RWPE2 (cell line): ENCODE data around the gene PKP2.

Source experiments
- ATAC-seq: fragments of 200-7000 bp; cut with Tn5 transposase; 3 replicates; pipeline ENCODE4 v1.9.1; 2021; ENCODE audit warnings: low read depth
- DNase-seq: peaks from one replicate; pipeline ENCODE4 v3.0.0-alpha.2; 2020; ENCODE audit warnings: low spot score
- H3K27ac ChIP-seq: fragments of 450-650 bp; 2 replicates; pipeline ENCODE4 v1.5.1; 2017; ENCODE audit warnings: mild to moderate bottlenecking; ENCODE audit not compliant: poor library complexity, severe bottlenecking
- H3K27me3 ChIP-seq: fragments of 250-450 bp; sonication (Bioruptor Pico); 2 replicates; pipeline ENCODE4 v1.5.1; 2021; ENCODE audit warnings: mild to moderate bottlenecking, moderate library complexity; ENCODE audit not compliant: insufficient read depth, poor library complexity, severe bottlenecking
- H3K36me3 ChIP-seq: fragments of 250-450 bp; sonication (Bioruptor Pico); 2 replicates; pipeline ENCODE4 v1.5.1; 2020; ENCODE audit warnings: low read depth, mild to moderate bottlenecking, moderate library complexity
- H3K4me1 ChIP-seq: fragments of 250-450 bp; sonication (Bioruptor Pico); 2 replicates; pipeline ENCODE4 v1.5.1; 2021; ENCODE audit warnings: mild to moderate bottlenecking, moderate library complexity; ENCODE audit not compliant: insufficient read depth, poor library complexity, severe bottlenecking
- H3K4me3 ChIP-seq: fragments of 250-450 bp; sonication (Bioruptor Pico); 2 replicates; pipeline ENCODE4 v1.5.1; 2021; ENCODE audit warnings: mild to moderate bottlenecking, moderate library complexity; ENCODE audit not compliant: severe bottlenecking
- H3K9me3 ChIP-seq: fragments of 250-450 bp; sonication (Bioruptor Pico); 2 replicates; pipeline ENCODE4 v1.5.1; 2021; ENCODE audit warnings: mild to moderate bottlenecking, moderate library complexity; ENCODE audit not compliant: severe bottlenecking
- CTCF ChIP-seq: fragments of 450-650 bp; IDR thresholded peaks from one replicate; pipeline ENCODE4 v1.5.1; 2017; ENCODE audit warnings: mild to moderate bottlenecking, moderate library complexity; ENCODE audit not compliant: poor library complexity, severe bottlenecking

The PKP2 gene

DNA sequence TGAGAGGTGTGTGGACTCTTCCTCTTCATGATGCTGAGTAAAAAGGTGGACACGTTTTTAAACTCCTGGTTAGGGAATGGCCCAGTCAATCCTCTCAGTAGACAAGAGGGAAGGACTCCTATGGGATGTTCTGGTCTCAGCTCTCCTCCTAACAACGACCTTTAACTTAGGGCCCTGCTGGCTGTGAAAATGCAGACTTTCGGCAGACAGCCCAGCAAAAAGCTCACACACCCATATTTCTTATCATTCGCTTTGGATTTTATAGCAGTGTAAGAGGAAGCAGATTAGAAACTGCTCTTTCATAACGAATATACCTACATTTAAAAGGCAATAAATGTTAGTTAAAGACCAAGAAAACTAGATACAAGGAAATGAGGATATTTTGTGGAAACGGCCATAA, 122.9 kb downstream of the PKP2 start:
- Histone ChIP-seq H3K27me3 (no peaks in the 10 kb centered on the region), H3K9me3 (no peaks in the 10 kb centered on the region), H3K36me3 (no peaks in the 10 kb centered on the region), H3K4me1 (no peaks in the 10 kb centered on the region), H3K4me3 (no peak overlapping the region), H3K27ac (no peak overlapping the region)
- DNase-seq (no peak), ATAC-seq (no peak)
- no peak for TF ChIP-seq CTCF

DNA sequence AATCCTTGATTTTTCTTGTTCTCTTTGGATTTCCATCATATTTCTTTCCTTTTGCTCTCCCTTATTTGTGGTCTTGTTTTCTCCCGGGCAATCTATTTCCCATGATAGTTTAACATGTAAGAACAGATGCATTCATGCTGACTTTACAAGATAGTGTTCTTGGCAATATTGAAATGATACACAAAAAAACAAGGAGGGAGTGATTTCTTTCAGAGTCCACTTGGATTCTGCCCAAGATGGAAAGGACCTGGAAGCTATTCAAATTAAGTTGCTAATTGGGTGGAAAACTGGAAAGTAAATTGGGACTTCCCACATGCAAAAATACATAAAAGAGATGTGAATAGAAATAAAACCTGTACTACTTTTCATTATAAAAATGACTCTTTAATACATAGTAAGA, 126.4 kb downstream of the PKP2 start:
- H3K4me1 ChIP-seq: no peaks in the 10 kb centered on the region
- no peak overlapping the region for H3K27ac ChIP-seq
- no peak overlapping the region for H3K4me3 ChIP-seq
- no peaks in the 10 kb centered on the region for H3K27me3 ChIP-seq
- H3K9me3 ChIP-seq: no peaks in the 10 kb centered on the region
- H3K36me3 ChIP-seq: no peaks in the 10 kb centered on the region
- no peak for TF ChIP-seq CTCF
- no peak for ATAC-seq
- no peak for DNase-seq

DNA sequence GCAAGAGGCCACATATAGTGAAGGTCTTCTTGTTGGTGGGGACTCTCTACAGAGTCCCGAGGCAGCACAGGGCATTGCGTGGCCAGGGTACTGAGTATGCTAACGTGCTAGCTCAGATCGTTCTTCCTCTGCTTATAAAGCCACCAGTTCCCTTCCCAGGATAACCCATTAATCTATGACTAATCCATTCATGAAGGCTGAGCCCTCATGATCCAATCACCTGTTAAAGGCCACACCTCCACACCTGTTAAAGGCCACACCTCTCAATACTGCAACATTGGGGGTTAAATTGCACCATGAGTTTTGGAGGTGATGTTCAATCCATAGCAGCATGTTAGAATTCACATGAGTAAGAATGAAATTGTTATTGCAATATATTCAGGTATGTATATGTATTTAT, 128.1 kb downstream of the PKP2 start:
- TF ChIP-seq CTCF: no peak
- Histone ChIP-seq H3K4me1 (no peaks in the 10 kb centered on the region), H3K27me3 (no peaks in the 10 kb centered on the region), H3K27ac (no peak overlapping the region), H3K36me3 (no peaks in the 10 kb centered on the region), H3K9me3 (no peaks in the 10 kb centered on the region), H3K4me3 (no peak overlapping the region)
- DNase-seq: no peak
- peak; percentile 33; the same call in 1 of the 3 replicates for ATAC-seq

- no peak for DNase-seq
- Histone ChIP-seq H3K27ac (no peak overlapping the region), H3K9me3 (no peaks in the 10 kb centered on the region), H3K27me3 (no peaks in the 10 kb centered on the region), H3K4me3 (no peak overlapping the region), H3K4me1 (no peaks in the 10 kb centered on the region), H3K36me3 (no peaks in the 10 kb centered on the region)
- ATAC-seq: no peak
- no peak for TF ChIP-seq CTCF
Measured at GRCh38 chr12:32765906-32766305, 130.7 kb downstream of the PKP2 start.

DNA sequence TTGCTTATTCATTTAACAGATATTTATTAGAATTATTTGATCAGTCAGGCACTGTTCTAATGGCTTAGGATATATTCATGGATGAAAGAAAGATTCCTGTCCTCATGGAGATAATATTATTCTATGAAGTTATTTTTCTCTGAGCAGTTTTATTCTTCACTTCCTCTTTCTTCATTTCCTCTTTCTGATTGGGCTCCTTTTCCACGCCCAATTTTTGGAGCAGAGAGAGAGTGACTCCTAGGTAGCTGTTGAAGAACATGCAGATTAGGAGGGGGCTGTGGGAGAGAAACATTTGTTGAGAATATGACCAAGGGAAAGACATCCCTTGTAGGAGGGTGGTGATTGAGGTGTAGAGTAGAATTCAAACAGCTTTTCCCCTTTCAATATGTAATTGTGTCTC, 134.9 kb downstream of the PKP2 start:
- TF ChIP-seq CTCF: no peak
- H3K4me1 ChIP-seq: no peaks in the 10 kb centered on the region
- H3K9me3 ChIP-seq: no peaks in the 10 kb centered on the region
- no peaks in the 10 kb centered on the region for H3K27me3 ChIP-seq
- DNase-seq: no peak
- H3K4me3 ChIP-seq: no peak overlapping the region
- no peak for ATAC-seq
- no peak overlapping the region for H3K27ac ChIP-seq
- no peaks in the 10 kb centered on the region for H3K36me3 ChIP-seq
